ENCODE data around the gene ULBP2.

The ULBP2 gene

GRCh38 chr6:149915970-149916865 lies 25.6 kb upstream of the ULBP2 start:
- peak overlapping the region; percentile 16 for H2BK5ac ChIP-seq (ENCODE audit: low read length)
- H3K4me3 ChIP-seq (ENCODE audit: low read length in 2 of 2), result peak overlapping the region in 1 of 2 donors; percentile 37
- H2BK120ac ChIP-seq (ENCODE audit: low read depth, low read length), result no peak overlapping the region
- DNase-seq (ENCODE audit: low spot score), result no peak
- no peaks in the 10 kb centered on the region for H3K79me1 ChIP-seq (ENCODE audit: low read depth, low read length)
- H2BK12ac ChIP-seq (ENCODE audit: low read length), result no peak overlapping the region
- H3K9ac ChIP-seq (ENCODE audit: low read depth, low read length, poor library complexity), result no peak overlapping the region
- H3K27me3 ChIP-seq (ENCODE audit: control insufficient read depth in 3 of 3, insufficient read depth in 3 of 3, low read depth in 1 of 3, low read length in 3 of 3), result peaks cover 0 to 41% (median 12%) of the 10 kb centered on the region in 3 experiments
- H3K4me2 ChIP-seq (ENCODE audit: insufficient read depth, low read length, poor library complexity, severe bottlenecking), result no peak overlapping the region
- H2BK15ac ChIP-seq (ENCODE audit: low read length), result no peak overlapping the region
- no peaks in the 10 kb centered on the region for H3K36me3 ChIP-seq (replicated peaks in 1 of 2; ENCODE audit: control insufficient read depth in 2 of 2, insufficient read depth in 2 of 2, low read length in 2 of 2)
- no CpG with 5 or more reads among the region's 10 CpGs for WGBS, 2 donors (ENCODE audit: extremely low coverage in 2 of 2, insufficient read length in 2 of 2, insufficient replicate concordance in 1 of 2)
- H2AK5ac ChIP-seq (ENCODE audit: low read depth, low read length), result no peak overlapping the region
- H3K14ac ChIP-seq (ENCODE audit: low read length), result no peak overlapping the region
- no peak overlapping the region for H3K18ac ChIP-seq (ENCODE audit: low read length)
- H3K27ac ChIP-seq (replicated peaks; ENCODE audit: low read length), result no peak overlapping the region
- no peak overlapping the region for H3K23ac ChIP-seq (ENCODE audit: low read depth, low read length, poor library complexity)
- H4K8ac ChIP-seq (ENCODE audit: low read depth, low read length), result no peak overlapping the region
- H4K91ac ChIP-seq (ENCODE audit: low read depth, low read length, poor library complexity), result no peak overlapping the region
- H2AFZ ChIP-seq (ENCODE audit: low read length), result no peak overlapping the region
- H3K4ac ChIP-seq (ENCODE audit: low read length), result no peak overlapping the region
- no peaks in the 10 kb centered on the region for H3K4me1 ChIP-seq (ENCODE audit: control insufficient read depth in 2 of 2, insufficient read depth in 1 of 2, low read depth in 1 of 2, low read length in 2 of 2)
- peaks cover 0 to under 1% of the 10 kb centered on the region in 2 donors for H3K9me3 ChIP-seq (replicated peaks in 1 of 2; ENCODE audit: control insufficient read depth in 2 of 2, insufficient read depth in 1 of 2, low read depth in 1 of 2, low read length in 2 of 2)

GRCh38 chr6:149917679-149918078 lies 24.1 kb upstream of the ULBP2 start:
- Histone ChIP-seq H2BK120ac (ENCODE audit: low read depth, low read length) (no peak overlapping the region), H3K4me1 (ENCODE audit: control insufficient read depth in 2 of 2, insufficient read depth in 1 of 2, low read depth in 1 of 2, low read length in 2 of 2) (peaks cover 0 to under 1% of the 10 kb centered on the region in 2 donors), H3K9me3 (replicated peaks in 1 of 2; ENCODE audit: control insufficient read depth in 2 of 2, insufficient read depth in 1 of 2, low read depth in 1 of 2, low read length in 2 of 2) (peaks cover 0 to 2% of the 10 kb centered on the region in 2 donors), H3K27ac (replicated peaks; ENCODE audit: low read length) (no peak overlapping the region), H2BK15ac (ENCODE audit: low read length) (no peak overlapping the region), H2AK5ac (ENCODE audit: low read depth, low read length) (no peak overlapping the region), H3K4me2 (ENCODE audit: insufficient read depth, low read length, poor library complexity, severe bottlenecking) (no peak overlapping the region), H3K14ac (ENCODE audit: low read length) (no peak overlapping the region), H4K91ac (ENCODE audit: low read depth, low read length, poor library complexity) (no peak overlapping the region), H3K79me1 (ENCODE audit: low read depth, low read length) (no peaks in the 10 kb centered on the region), H3K4me3 (ENCODE audit: low read length in 2 of 2) (no peak overlapping the region), H3K9ac (ENCODE audit: low read depth, low read length, poor library complexity) (no peak overlapping the region), H3K36me3 (replicated peaks in 1 of 2; ENCODE audit: control insufficient read depth in 2 of 2, insufficient read depth in 2 of 2, low read length in 2 of 2) (no peaks in the 10 kb centered on the region), H2BK5ac (ENCODE audit: low read length) (no peak overlapping the region), H3K23ac (ENCODE audit: low read depth, low read length, poor library complexity) (no peak overlapping the region), H3K18ac (ENCODE audit: low read length) (no peak overlapping the region), H3K27me3 (ENCODE audit: control insufficient read depth in 3 of 3, insufficient read depth in 3 of 3, low read depth in 1 of 3, low read length in 3 of 3) (peaks cover 3 to 56% (median 26%) of the 10 kb centered on the region in 3 experiments), H2BK12ac (ENCODE audit: low read length) (no peak overlapping the region), H3K4ac (ENCODE audit: low read length) (no peak overlapping the region), H2AFZ (ENCODE audit: low read length) (no peak overlapping the region), H4K8ac (ENCODE audit: low read depth, low read length) (no peak overlapping the region)
- no CpG with 5 or more reads among the region's 2 CpGs for WGBS, 2 donors (ENCODE audit: extremely low coverage in 2 of 2, insufficient read length in 2 of 2, insufficient replicate concordance in 1 of 2)
- DNase-seq (ENCODE audit: low spot score), result no peak

GRCh38 chr6:149918151-149918905 lies 23.5 kb upstream of the ULBP2 start:
- Histone ChIP-seq H3K36me3 (replicated peaks in 1 of 2; ENCODE audit: control insufficient read depth in 2 of 2, insufficient read depth in 2 of 2, low read length in 2 of 2) (no peaks in the 10 kb centered on the region), H3K4me2 (ENCODE audit: insufficient read depth, low read length, poor library complexity, severe bottlenecking) (no peak overlapping the region), H2BK12ac (ENCODE audit: low read length) (no peak overlapping the region), H3K27ac (replicated peaks; ENCODE audit: low read length) (no peak overlapping the region), H2BK15ac (ENCODE audit: low read length) (no peak overlapping the region), H3K9ac (ENCODE audit: low read depth, low read length, poor library complexity) (no peak overlapping the region), H3K4me1 (ENCODE audit: control insufficient read depth in 2 of 2, insufficient read depth in 1 of 2, low read depth in 1 of 2, low read length in 2 of 2) (peaks cover 2 to 3% of the 10 kb centered on the region in 2 donors), H3K23ac (ENCODE audit: low read depth, low read length, poor library complexity) (no peak overlapping the region), H3K4ac (ENCODE audit: low read length) (no peak overlapping the region), H3K14ac (ENCODE audit: low read length) (no peak overlapping the region), H3K79me1 (ENCODE audit: low read depth, low read length) (no peaks in the 10 kb centered on the region), H3K18ac (ENCODE audit: low read length) (peak overlapping the region; percentile 2), H3K9me3 (replicated peaks in 1 of 2; ENCODE audit: control insufficient read depth in 2 of 2, insufficient read depth in 1 of 2, low read depth in 1 of 2, low read length in 2 of 2) (peaks cover 0 to 2% of the 10 kb centered on the region in 2 donors), H4K8ac (ENCODE audit: low read depth, low read length) (no peak overlapping the region), H4K91ac (ENCODE audit: low read depth, low read length, poor library complexity) (no peak overlapping the region), H2AFZ (ENCODE audit: low read length) (no peak overlapping the region), H2AK5ac (ENCODE audit: low read depth, low read length) (peak overlapping the region; percentile 56), H3K27me3 (ENCODE audit: control insufficient read depth in 3 of 3, insufficient read depth in 3 of 3, low read depth in 1 of 3, low read length in 3 of 3) (peaks cover 6 to 58% (median 32%) of the 10 kb centered on the region in 3 experiments), H2BK5ac (ENCODE audit: low read length) (no peak overlapping the region), H2BK120ac (ENCODE audit: low read depth, low read length) (no peak overlapping the region), H3K4me3 (ENCODE audit: low read length in 2 of 2) (no peak overlapping the region)
- no peak for DNase-seq (ENCODE audit: low spot score)
- WGBS, 2 donors (ENCODE audit: extremely low coverage in 2 of 2, insufficient read length in 2 of 2, insufficient replicate concordance in 1 of 2), result no CpG with 5 or more reads among the region's 6 CpGs
